HG02840 (cell line): Measurements from ENCODE around the gene HOMER2.

ENCODE experiments used
- ATAC-seq: cut with Tn5 transposase; IDR thresholded peaks from one replicate; pipeline ENCODE4 v1.9.1; 2021; ENCODE audit warnings: mild to moderate bottlenecking, moderate library complexity, moderate number of reproducible peaks; ENCODE audit not compliant: unreplicated experiment, low FRiP score

HOMER2 gene

GRCh38 chr15:82934100-82934880 lies 18.2 kb downstream of the HOMER2 start:
- ATAC-seq, result no peak

GRCh38 chr15:82933576-82933975 lies 18.9 kb downstream of the HOMER2 start:
- ATAC-seq, result no peak

GRCh38 chr15:82931221-82931620 lies 21.3 kb downstream of the HOMER2 start:
- ATAC-seq, result no peak

- no peak for ATAC-seq
Observed at GRCh38 chr15:82930461-82930860, 22.1 kb downstream of the HOMER2 start.

GRCh38 chr15:82928711-82929110 lies 23.8 kb downstream of the HOMER2 start:
- ATAC-seq, result no peak

GRCh38 chr15:82923744-82924143 lies 28.8 kb downstream of the HOMER2 start:
- no peak for ATAC-seq

- ATAC-seq, result no peak
Observed at GRCh38 chr15:82922737-82923136, 29.8 kb downstream of the HOMER2 start.

GRCh38 chr15:82921939-82922338 lies 30.6 kb downstream of the HOMER2 start:
- ATAC-seq, result no peak

GRCh38 chr15:82921242-82921641 lies 31.3 kb downstream of the HOMER2 start:
- ATAC-seq, result no peak

GRCh38 chr15:82919231-82919886 lies 33.2 kb downstream of the HOMER2 start:
- no peak for ATAC-seq

GRCh38 chr15:82918607-82919230 lies 33.8 kb downstream of the HOMER2 start:
- no peak for ATAC-seq

GRCh38 chr15:82918162-82918561 lies 34.4 kb downstream of the HOMER2 start:
- ATAC-seq, result no peak

- ATAC-seq, result no peak
Observed at GRCh38 chr15:82917249-82917648, 35.3 kb downstream of the HOMER2 start.

- ATAC-seq, result no peak
Observed at GRCh38 chr15:82916161-82916952, 36.2 kb downstream of the HOMER2 start.

GRCh38 chr15:82914396-82914795 lies 38.1 kb downstream of the HOMER2 start:
- ATAC-seq, result no peak

- ATAC-seq, result no peak
Observed at GRCh38 chr15:82911458-82911857, 41.1 kb downstream of the HOMER2 start.

- no peak for ATAC-seq
Observed at GRCh38 chr15:82910721-82911120, 41.8 kb downstream of the HOMER2 start.

GRCh38 chr15:82909080-82909815 lies 43.3 kb downstream of the HOMER2 start:
- no peak for ATAC-seq

GRCh38 chr15:82907350-82907749 lies 45.2 kb downstream of the HOMER2 start:
- no peak for ATAC-seq

GRCh38 chr15:82904574-82904973 lies 47.9 kb downstream of the HOMER2 start:
- no peak for ATAC-seq
